ENCODE results near the gene SLC41A1.
A peak's percentile ranks its signal among the peaks of the same experiment; 100 is the strongest.

SLC41A1 gene

DNA sequence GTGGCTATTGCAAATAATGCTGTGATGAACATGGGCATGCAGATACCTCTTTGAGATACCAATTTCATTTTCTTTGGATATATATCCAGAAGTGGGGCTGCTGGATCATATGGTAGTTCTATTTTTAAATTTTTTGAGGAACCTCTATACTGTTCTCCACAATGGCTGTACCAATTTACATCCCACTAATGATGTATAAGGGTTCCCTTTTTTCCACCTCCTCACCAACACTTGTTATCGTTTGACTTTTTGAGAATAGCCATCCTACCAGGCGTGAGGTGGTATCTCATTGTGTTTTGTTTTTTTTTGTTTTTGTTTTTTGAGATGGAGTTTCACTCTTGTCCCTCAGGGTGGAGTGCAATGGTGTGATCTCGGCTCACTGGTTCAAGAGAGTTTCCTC is 56.4 kb downstream of the SLC41A1 start:
- no peak overlapping the region for H3K4me3 ChIP-seq (ENCODE audit: low read length)
- DNase-seq (ENCODE audit: low read depth), result no peak
- TF ChIP-seq, protein P1, sequence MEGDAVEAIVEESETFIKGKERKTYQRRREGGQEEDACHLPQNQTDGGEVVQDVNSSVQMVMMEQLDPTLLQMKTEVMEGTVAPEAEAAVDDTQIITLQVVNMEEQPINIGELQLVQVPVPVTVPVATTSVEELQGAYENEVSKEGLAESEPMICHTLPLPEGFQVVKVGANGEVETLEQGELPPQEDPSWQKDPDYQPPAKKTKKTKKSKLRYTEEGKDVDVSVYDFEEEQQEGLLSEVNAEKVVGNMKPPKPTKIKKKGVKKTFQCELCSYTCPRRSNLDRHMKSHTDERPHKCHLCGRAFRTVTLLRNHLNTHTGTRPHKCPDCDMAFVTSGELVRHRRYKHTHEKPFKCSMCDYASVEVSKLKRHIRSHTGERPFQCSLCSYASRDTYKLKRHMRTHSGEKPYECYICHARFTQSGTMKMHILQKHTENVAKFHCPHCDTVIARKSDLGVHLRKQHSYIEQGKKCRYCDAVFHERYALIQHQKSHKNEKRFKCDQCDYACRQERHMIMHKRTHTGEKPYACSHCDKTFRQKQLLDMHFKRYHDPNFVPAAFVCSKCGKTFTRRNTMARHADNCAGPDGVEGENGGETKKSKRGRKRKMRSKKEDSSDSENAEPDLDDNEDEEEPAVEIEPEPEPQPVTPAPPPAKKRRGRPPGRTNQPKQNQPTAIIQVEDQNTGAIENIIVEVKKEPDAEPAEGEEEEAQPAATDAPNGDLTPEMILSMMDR (conservative IDR thresholded peaks at IDR 0.05; ENCODE audit: low read length), result no peak

GRCh38 chr1:205754857-205755256 is 58.1 kb downstream of the SLC41A1 start:
- no peak overlapping the region for H3K4me3 ChIP-seq (ENCODE audit: low read length)
- no peak for DNase-seq (ENCODE audit: low read depth)
- TF ChIP-seq, protein P1 (conservative IDR thresholded peaks at IDR 0.05; ENCODE audit: low read length), result no peak

DNA sequence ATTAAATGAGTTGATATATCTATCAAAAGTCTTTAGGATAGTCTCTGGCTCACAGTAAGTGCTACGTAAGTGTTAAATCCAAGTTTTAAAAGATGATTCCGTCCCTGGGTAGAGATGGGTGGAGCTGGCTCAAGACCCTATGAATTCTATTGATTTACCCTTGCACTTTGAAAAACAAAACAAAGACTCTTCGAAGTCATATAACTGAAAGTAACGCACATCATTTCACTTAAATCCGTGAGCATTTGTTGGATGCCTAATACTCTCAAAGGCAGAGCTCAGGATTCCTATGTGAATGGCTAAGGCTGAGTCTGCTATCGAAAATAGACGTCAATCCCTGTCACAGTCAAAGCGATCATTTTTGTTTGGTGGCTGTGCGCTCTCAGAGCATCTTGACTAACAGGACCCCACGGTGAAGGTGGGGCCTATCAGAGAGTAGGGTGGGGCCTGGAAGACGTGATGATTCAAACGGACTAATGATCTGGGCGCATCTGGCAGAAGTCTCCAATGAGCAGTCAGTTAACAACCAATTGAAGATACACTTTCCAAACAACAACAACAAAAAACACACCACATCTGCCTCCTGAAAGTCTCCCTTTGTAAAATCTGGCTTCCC is 61.9 kb downstream of the SLC41A1 start:
- H3K4me3 ChIP-seq (ENCODE audit: low read length), result no peak overlapping the region
- DNase-seq (ENCODE audit: low read depth), result no peak
- TF ChIP-seq, protein P1 (conservative IDR thresholded peaks at IDR 0.05; ENCODE audit: low read length), result no peak

- TF ChIP-seq, protein P1 (conservative IDR thresholded peaks at IDR 0.05; ENCODE audit: low read length), result 0 out of 2 replicates have a peak, but pooled peaks have one; percentile 1
- peak; percentile 100 for DNase-seq (ENCODE audit: low read depth)
Observed at GRCh38 chr1:205750138-205751035, 62.6 kb downstream of the SLC41A1 start, which contains the start of gene NUCKS1. NUCKS1 (minus strand) TSS chr1:205750182; CDS start chr1:205749973, 209 bp downstream.

GRCh38 chr1:205749234-205750137 is 63.5 kb downstream of the SLC41A1 start:
- TF ChIP-seq, protein P1 (conservative IDR thresholded peaks at IDR 0.05; ENCODE audit: low read length), result no peak
- DNase-seq (ENCODE audit: low read depth), result peak; percentile 95
- H3K4me3 ChIP-seq (ENCODE audit: low read length), result peak overlapping the region; percentile 65

More at GRCh38 chr1:205750138-205751035, 62.6 kb downstream of the SLC41A1 start, which contains the start of gene NUCKS1:
- peak within 1 kb of the TSS; percentile 65 for H3K4me3 ChIP-seq (ENCODE audit: low read length)

GRCh38 chr1:205748403-205749233 is 64.4 kb downstream of the SLC41A1 start:
- H3K4me3 ChIP-seq (ENCODE audit: low read length), result peak overlapping the region; percentile 65
- TF ChIP-seq, protein P1 (conservative IDR thresholded peaks at IDR 0.05; ENCODE audit: low read length), result no peak
- DNase-seq (ENCODE audit: low read depth), result peak; percentile 84
